Bone marrow (tissue), 2 donors: ENCODE results near the gene ASXL3.

Experiments
- DNase-seq, 2 donors: peaks; one replicate each; lab custom pipeline; 2025; lab: John Stamatoyannopoulos, UW

ASXL3 gene

DNA sequence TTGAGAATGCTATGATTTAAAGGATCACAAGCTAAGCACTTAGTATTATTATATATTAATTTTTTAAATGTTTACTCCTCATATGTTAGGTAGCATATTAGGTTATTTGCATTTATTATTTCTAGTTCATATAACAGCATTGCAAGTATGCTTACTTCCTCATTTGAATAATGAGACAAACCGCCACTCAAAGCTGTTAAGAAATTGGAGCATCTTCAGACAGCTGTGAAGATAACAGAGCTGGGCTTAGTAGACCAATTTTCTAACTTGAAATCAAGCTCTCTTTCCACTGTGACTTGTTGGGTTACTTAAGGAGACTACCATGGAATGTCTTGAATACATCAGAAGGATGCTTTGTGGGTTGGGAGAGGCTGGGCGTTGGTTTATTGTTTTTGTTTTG lies 139.3 kb downstream of the ASXL3 start:
- DNase-seq = no peak

GRCh38 chr18:33720133-33720532 lies 142.1 kb downstream of the ASXL3 start:
- no peak for DNase-seq

DNA sequence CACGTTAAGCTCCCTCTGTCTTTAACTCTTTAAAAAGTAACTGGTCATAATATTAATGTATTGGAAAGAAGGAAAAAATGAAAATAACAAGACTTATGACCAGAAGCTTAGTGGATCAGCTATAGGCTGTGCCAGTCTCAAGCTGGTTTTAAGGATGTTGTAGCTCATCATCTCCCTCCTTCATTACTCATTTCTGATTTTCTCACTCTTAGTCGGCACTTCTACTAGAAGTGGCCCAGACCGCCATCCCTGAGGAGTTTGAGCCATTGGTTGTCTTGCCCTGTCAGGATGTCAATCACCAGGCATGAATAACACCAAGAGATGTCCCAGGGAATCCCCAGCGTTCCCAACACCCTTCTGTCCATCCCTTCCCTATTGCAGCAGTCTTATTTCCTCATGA lies 151.5 kb downstream of the ASXL3 start:
- no peak for DNase-seq

GRCh38 chr18:33733376-33733775 lies 155.4 kb downstream of the ASXL3 start:
- DNase-seq = no peak

GRCh38 chr18:33735428-33735827 lies 157.4 kb downstream of the ASXL3 start:
- DNase-seq = no peak

DNA sequence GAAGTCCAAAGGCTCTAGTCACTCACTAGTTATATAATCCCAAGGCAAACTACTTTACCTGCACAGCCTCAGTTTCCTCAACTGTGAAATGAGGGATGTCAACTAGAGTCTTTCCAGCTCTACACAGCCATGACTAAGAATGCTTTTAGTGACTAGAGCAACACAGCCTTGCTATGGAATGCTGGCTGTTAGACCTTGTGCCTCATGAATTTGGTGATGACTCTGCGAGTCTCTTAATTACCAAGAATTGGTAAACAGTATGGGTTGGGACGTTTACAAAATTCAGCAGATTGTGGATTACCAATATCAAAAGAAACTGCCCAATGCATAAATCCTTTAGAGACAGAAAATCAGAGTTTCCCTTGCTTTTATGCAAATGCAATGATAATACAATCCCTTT lies 163.7 kb downstream of the ASXL3 start:
- DNase-seq = no peak

GRCh38 chr18:33744032-33744697 lies 166.1 kb downstream of the ASXL3 start:
- no peak for DNase-seq

DNA sequence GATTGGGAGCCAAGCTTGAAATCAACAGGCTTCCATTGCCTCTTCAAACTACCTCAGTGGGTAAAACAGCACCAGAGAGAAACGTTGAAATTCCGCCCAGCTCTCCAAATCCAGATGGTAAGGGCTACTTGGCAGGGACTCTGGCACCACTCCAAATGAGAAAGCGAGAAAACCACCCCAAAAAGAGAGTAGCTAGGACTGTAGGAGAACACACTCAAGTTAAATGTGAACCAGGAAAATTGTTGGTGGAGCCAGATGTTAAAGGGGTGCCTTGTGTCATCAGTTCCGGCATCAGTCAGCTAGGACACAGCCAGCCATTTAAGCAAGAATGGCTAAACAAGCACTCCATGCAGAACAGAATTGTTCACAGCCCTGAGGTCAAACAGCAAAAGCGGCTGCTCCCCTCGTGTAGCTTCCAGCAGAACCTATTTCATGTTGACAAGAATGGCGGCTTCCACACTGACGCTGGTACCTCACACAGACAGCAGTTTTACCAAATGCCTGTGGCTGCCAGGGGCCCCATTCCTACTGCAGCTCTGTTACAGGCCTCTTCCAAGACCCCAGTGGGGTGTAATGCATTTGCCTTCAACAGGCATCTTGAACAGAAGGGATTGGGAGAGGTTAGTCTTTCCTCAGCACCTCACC lies 167.3 kb downstream of the ASXL3 start:
- DNase-seq = no peak

- no peak for DNase-seq
Measured at GRCh38 chr18:33745871-33746545, 168.0 kb downstream of the ASXL3 start.

GRCh38 chr18:33749834-33750233 lies 171.8 kb downstream of the ASXL3 start:
- DNase-seq = no peak

- no peak for DNase-seq
Measured at GRCh38 chr18:33750366-33750765, 172.3 kb downstream of the ASXL3 start.

- no peak for DNase-seq
Measured at GRCh38 chr18:33751613-33752221, 173.7 kb downstream of the ASXL3 start.

- DNase-seq = no peak
Measured at GRCh38 chr18:33755391-33755790, 177.4 kb downstream of the ASXL3 start.

DNA sequence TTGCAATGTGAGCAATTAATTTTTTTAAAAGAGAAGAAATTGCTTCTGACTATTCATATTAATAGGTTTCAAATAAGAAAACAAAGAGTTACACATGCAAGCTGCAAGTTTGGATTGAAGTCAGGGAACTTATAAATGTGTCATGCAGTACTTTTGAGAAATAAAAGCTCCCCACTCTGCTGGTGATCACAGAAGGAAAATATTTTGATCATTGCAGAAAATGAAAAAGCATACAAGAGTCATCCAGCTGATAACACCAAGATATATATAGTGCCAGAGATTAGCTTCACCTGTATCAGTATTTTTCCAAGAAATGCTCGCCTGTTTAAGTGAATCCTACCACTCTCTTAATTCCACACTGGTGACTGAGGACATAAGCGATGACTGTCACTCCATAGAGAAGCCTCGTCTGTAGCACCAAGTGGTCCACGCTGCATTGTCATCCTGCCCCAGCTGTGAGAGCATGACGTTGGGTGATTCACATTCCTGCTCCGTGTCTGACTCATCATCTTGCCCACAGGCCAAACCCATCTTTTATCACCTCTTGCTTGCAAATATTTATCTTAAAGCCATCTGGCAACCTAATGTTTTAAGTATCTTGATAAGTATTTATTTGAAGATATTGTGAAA lies 178.0 kb downstream of the ASXL3 start:
- no peak for DNase-seq

DNA sequence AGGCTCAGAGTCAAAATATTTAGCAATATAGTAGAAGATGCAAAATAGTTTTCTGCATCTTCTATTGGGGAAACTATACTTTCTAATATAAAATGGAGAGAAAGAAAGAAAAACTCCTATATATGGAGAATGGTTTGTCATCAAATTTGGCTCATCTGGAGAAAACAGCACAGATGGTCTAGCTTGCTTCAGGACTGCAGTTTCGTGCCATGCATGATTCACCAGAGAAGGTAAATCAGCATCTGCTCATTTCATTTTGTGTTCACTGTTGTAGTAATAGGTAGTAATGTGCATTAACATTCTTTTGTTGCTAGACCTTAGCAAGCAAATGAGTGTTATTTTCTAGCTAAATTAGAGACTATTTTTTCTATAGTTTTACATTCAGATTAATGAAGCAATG lies 179.0 kb downstream of the ASXL3 start:
- DNase-seq = no peak

- no peak for DNase-seq
Measured at GRCh38 chr18:33761363-33761762, 183.3 kb downstream of the ASXL3 start.

DNA sequence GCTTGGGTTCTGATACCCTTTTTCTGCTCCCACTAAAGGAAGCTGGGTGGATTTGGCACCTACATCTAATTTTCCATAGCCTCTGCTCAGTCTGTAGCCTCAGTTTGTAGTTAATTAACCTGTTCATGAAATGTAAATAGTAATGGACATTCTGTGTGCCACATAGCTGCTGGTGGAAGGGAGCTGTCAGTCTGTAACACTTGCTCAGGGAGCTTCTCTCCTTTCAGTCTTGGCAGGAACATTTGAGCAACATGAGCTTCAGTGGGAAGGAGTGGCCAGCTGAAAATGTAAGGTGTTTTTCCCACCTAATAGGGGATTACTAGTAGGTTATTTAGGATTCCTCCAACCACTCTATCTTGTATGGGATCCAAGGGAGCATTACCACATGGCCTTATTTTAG lies 203.4 kb downstream of the ASXL3 start:
- DNase-seq = no peak
